OCI-LY7 (cell line): ENCODE results near the gene MLLT3.

Source experiments
- EZH2phosphoT487 ChIP-seq: fragments of 200-600 bp; sonication (generic); IDR thresholded peaks from 2 replicates; pipeline ENCODE4 v1.6.1; 2018; ENCODE audit warnings: low read depth, borderline replicate concordance, mild to moderate bottlenecking, mixed run types, antibody characterized with exemption, low read length, moderate library complexity, mixed read lengths
- TF ChIP-seq, protein P1 (sequence below): fragments of 200-600 bp; sonication (generic); conservative IDR thresholded peaks from 2 replicates; pipeline ENCODE4 v1.5.1; 2014; ENCODE audit warnings: mild to moderate bottlenecking, antibody characterized with exemption, low read length, moderate library complexity, mixed read lengths

DNA sequence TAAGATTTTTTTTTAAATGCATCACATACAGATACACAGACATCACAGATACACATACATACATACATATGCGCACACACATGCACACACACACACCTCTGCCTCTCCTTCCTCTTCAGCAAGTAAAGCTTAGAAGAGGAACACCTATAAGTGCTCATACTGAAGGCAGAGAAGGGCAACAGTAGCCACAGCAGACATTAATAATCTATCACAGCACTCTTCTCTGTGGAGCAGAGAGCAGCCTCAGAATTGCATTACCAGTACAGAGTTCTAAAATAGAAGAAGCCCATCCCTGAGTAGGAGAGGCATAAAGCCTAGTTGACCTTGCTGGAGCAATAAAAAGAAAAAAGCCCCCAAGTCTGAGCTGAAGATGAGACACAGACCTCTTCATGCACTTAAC, 110.6 kb downstream of the MLLT3 start:
- TF ChIP-seq, protein P1, sequence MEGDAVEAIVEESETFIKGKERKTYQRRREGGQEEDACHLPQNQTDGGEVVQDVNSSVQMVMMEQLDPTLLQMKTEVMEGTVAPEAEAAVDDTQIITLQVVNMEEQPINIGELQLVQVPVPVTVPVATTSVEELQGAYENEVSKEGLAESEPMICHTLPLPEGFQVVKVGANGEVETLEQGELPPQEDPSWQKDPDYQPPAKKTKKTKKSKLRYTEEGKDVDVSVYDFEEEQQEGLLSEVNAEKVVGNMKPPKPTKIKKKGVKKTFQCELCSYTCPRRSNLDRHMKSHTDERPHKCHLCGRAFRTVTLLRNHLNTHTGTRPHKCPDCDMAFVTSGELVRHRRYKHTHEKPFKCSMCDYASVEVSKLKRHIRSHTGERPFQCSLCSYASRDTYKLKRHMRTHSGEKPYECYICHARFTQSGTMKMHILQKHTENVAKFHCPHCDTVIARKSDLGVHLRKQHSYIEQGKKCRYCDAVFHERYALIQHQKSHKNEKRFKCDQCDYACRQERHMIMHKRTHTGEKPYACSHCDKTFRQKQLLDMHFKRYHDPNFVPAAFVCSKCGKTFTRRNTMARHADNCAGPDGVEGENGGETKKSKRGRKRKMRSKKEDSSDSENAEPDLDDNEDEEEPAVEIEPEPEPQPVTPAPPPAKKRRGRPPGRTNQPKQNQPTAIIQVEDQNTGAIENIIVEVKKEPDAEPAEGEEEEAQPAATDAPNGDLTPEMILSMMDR = no peak
- TF ChIP-seq EZH2phosphoT487 = no peak
